NB4 (cell line): ENCODE results near the gene NAA10.

Experiments used
- DNase-seq: peaks from one replicate; pipeline ENCODE4 v3.0.0; 2010; ENCODE audit warnings: low read depth
- H3K4me3 ChIP-seq: one replicate; pipeline ENCODE4 v1.5.1; 2011; ENCODE audit warnings: mild to moderate bottlenecking, low read depth, low read length, moderate library complexity
- MAX ChIP-seq: IDR thresholded peaks from 2 replicates; pipeline ENCODE4 v1.6.1; 2011; ENCODE audit warnings: low read depth, low read length
- MYC ChIP-seq: IDR thresholded peaks from 2 replicates; pipeline ENCODE4 v1.6.1; 2011; ENCODE audit warnings: low read depth, low read length
- POLR2A ChIP-seq: IDR thresholded peaks from 2 replicates; pipeline ENCODE4 v1.6.1; 2011; ENCODE audit warnings: mild to moderate bottlenecking; ENCODE audit not compliant: insufficient read length; ENCODE audit errors: extremely low read depth
- TF ChIP-seq, protein P1 (sequence below): IDR thresholded peaks from one replicate; pipeline ENCODE4 v1.5.1; 2012; ENCODE audit warnings: low read depth, low read length

Gene NAA10

DNA sequence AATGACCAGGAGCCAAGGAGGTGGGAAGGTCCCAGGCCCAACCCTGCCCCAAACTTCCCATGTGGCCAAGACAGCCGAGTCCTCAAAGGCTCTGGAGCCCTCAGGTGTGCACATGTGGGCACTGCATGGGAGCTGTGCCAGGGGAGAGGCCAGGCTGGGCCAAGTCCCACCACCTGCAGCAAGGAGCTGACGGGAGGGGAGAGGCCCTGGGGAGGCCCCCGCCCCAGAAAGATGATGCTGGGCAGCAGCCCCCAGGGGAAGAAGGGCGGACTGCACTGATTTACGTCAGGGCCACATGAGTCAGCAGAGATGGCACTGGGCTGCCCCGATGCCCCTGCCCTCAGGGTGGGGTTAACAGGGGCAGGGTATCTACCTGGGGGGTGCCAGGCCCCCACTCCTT lies 50.2 kb downstream of the NAA10 start:
- no peak overlapping the region for H3K4me3 ChIP-seq
- DNase-seq, result no peak

GRCh38 chrX:153884136-153884535 lies 50.7 kb downstream of the NAA10 start:
- no peak for DNase-seq
- no peak overlapping the region for H3K4me3 ChIP-seq
- TF ChIP-seq POLR2A, result no peak
- TF ChIP-seq MYC, result no peak
- TF ChIP-seq, protein P1, sequence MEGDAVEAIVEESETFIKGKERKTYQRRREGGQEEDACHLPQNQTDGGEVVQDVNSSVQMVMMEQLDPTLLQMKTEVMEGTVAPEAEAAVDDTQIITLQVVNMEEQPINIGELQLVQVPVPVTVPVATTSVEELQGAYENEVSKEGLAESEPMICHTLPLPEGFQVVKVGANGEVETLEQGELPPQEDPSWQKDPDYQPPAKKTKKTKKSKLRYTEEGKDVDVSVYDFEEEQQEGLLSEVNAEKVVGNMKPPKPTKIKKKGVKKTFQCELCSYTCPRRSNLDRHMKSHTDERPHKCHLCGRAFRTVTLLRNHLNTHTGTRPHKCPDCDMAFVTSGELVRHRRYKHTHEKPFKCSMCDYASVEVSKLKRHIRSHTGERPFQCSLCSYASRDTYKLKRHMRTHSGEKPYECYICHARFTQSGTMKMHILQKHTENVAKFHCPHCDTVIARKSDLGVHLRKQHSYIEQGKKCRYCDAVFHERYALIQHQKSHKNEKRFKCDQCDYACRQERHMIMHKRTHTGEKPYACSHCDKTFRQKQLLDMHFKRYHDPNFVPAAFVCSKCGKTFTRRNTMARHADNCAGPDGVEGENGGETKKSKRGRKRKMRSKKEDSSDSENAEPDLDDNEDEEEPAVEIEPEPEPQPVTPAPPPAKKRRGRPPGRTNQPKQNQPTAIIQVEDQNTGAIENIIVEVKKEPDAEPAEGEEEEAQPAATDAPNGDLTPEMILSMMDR, result no peak
- TF ChIP-seq MAX, result no peak

More for the DNA sequence above, 50.2 kb downstream of the NAA10 start:
- TF ChIP-seq POLR2A, result no peak
- TF ChIP-seq, protein P1, result no peak
- no peak for TF ChIP-seq MYC
- no peak for TF ChIP-seq MAX

DNA sequence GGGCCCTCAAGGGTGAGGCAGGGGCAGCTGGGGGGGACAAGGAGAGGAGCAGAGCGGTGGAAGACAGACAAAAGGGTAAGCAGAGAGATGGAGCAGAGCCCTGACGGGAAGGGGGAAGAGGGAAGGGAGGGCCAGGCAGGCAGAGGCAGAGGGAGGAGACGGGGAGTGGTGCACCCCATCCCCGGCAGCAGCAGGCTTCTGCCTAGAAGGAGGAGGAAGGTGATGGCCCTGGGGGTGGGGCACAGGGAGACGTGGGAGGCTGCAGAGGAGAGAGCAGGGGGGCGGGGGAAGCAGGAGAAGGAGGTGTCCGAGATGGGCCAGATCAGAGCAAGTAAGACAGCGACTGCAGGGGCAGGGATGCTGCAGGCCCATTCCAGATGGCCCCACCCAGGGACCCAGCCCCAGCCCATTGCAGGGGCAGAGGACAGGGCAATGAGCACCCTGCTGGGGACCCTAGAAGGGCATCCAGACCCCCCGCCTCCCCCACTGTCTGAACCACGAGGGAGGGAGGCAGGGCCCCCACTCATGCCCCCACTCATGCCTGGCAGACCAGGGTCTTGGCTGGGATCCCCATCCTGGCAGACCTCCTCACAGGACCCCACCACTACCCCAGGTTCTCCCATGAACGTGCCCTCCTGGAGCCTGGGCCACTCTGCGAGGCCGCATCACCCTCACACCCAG lies 51.5 kb downstream of the NAA10 start:
- no peak for DNase-seq
- TF ChIP-seq MYC (no peak), MAX (no peak), POLR2A (no peak)
- TF ChIP-seq, protein P1, result no peak
- no peak overlapping the region for H3K4me3 ChIP-seq

- DNase-seq, result no peak
- no peak overlapping the region for H3K4me3 ChIP-seq
- TF ChIP-seq MAX (no peak), POLR2A (no peak)
Observed at GRCh38 chrX:153882557-153882956, 52.3 kb downstream of the NAA10 start.

- H3K4me3 ChIP-seq, result no peak overlapping the region
- DNase-seq, result no peak
- TF ChIP-seq MYC, result no peak
- no peak for TF ChIP-seq MAX
- TF ChIP-seq POLR2A, result no peak
- TF ChIP-seq, protein P1, result no peak
Observed at GRCh38 chrX:153882086-153882498, 52.7 kb downstream of the NAA10 start.

DNA sequence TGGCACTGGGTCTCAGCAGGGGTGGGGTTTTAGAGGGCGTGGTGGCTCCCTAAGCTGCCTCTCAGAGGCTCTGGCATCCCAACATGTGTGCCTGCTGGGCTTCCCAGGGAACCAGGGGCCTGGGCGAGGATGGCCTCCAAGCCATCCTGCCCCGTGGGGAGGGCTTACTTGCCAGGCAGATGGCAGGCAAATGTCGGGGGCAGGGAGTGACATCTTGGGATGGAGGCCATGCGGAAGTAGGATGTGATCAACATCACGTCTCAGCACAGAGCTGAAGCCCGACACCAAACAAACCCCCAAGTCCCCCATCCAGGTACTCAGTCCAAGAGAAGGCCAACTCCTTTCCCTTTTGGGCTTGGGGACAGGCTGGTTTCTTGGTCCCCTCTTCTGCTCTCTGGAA lies 53.6 kb downstream of the NAA10 start:
- TF ChIP-seq MYC (no peak), POLR2A (no peak), MAX (no peak)
- TF ChIP-seq, protein P1, result no peak

More for the DNA sequence above, 53.6 kb downstream of the NAA10 start:
- H3K4me3 ChIP-seq, result no peak overlapping the region
- no peak for DNase-seq
